ENCODE measurements around the gene PRR16. TPM values are rescaled to one million over a fixed set of nuclear protein-coding genes. Genes with fewer than 3 reads are reported as not detected.
A peak's percentile ranks its signal among the peaks of the same experiment; 100 is the strongest.

Gene PRR16
- total and polyA plus RNA-seq, 4 donors = 6.5 to 26.8 (median 12.4) TPM

DNA sequence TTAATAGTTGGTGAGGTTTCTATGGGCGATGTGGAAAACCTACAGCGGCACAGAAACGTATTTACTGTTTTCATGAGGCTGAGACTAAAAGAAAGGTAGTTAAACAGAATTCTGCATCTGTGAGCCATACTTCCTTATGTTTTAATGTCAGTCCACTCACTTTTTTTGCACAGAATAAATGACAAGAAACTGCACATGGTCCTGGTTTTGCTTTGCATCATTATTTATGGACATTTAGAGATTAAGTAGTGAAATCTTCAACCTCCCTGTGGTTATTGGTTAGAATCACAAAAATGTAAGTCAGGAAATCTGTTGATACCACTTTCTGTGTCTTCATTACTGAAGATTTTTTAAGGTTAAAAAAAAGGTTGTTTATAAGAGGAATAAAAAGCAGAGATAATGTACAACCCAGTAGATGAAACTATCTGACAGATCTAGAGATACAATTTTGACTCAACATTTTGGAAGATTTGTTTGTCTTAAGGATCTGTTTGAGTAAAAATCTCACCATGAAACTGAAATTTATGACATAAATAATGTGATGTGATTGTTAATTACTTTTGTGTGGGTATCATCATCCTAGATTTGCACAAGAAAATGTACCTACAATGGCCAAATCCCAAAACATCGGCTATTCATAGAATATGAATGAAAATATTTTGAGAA, 2.4 kb downstream of the PRR16 start:
- ATAC-seq (ENCODE audit: low FRiP score) (no peak), DNase-seq (no peak)
- intact Hi-C loops (cut with DNase I) = loop anchor here (10.0 kb wide), 2 partner anchors 992 to 1002 kb away; no protein-coding TSS in a partner anchor
- H3K36me3 ChIP-seq (ENCODE audit: control insufficient read depth in 1 of 2, insufficient read depth in 2 of 2, low read length in 1 of 2) = no peaks in the 10 kb centered on the region
- no peak overlapping the region for H3K27ac ChIP-seq (ENCODE audit: low read depth in 1 of 2, low read length in 2 of 2)
- H3K4me1 ChIP-seq (ENCODE audit: control insufficient read depth in 1 of 2, insufficient read depth in 2 of 2, low read length in 2 of 2) = peaks cover 0 to 1% of the 10 kb centered on the region in 2 donors
- 9 to 13% methylated on average over 4 of the region's 4 CpGs for WGBS, 2 donors
- no peaks in the 10 kb centered on the region for H3K27me3 ChIP-seq (ENCODE audit: control insufficient read depth in 1 of 2, insufficient read depth in 2 of 2, low read length in 1 of 2)
- peak overlapping the region; percentile 78 to 88 for H3K4me3 ChIP-seq (ENCODE audit: low read length in 2 of 2)
- no peaks in the 10 kb centered on the region for H3K9me3 ChIP-seq (ENCODE audit: control insufficient read depth, low read length)

DNA sequence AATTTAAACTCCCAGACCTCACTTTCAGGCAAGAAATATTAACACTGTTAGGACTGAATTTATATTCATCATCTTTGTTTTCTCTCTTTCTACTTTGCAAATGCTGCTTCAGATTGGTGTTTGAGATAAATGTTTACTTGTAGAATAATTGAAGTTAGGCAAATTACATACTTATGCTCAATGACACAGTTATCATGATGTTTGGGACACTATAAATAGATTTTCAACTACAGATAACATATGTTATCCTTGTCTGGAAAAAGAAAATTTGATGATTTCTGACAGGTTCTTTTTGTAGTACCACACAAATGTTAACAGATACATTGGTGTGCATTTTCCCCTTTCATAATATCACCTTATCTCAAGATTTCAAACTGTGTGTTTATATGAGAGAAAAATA, 7.9 kb downstream of the PRR16 start:
- ATAC-seq (ENCODE audit: low FRiP score) = no peak
- H3K4me3 ChIP-seq (ENCODE audit: low read length in 2 of 2) = no peak overlapping the region
- H3K4me1 ChIP-seq (ENCODE audit: control insufficient read depth in 1 of 2, insufficient read depth in 2 of 2, low read length in 2 of 2) = peaks cover 0 to 3% of the 10 kb centered on the region in 2 donors
- no peak overlapping the region for H3K27ac ChIP-seq (ENCODE audit: low read depth in 1 of 2, low read length in 2 of 2)
- intact Hi-C loops (cut with DNase I) = no loop called here
- DNase-seq = no peak
- no peaks in the 10 kb centered on the region for H3K27me3 ChIP-seq (ENCODE audit: control insufficient read depth in 1 of 2, insufficient read depth in 2 of 2, low read length in 1 of 2)
- no peaks in the 10 kb centered on the region for H3K9me3 ChIP-seq (ENCODE audit: control insufficient read depth, low read length)
- H3K36me3 ChIP-seq (ENCODE audit: control insufficient read depth in 1 of 2, insufficient read depth in 2 of 2, low read length in 1 of 2) = no peaks in the 10 kb centered on the region

DNA sequence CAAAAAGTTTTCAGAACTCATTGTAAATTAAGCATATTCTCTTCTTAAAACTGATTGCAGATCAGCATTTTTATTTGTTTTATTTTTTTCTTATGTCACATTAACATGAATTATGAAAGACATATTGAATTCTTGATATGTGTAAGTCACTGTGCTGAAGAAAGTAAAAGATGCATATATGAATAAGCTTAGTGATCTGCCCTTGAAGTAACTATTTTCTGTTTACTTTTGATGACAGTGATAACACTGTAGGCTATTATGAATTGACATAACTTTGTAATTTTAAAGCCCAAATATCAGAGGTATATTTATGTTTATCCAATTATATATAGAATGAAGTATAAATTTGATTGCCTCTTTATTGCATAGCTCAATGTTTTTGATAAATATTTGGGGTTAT, 8.8 kb downstream of the PRR16 start:
- intact Hi-C loops (cut with DNase I) = no loop called here
- no peak for DNase-seq
- Histone ChIP-seq H3K9me3 (ENCODE audit: control insufficient read depth, low read length) (no peaks in the 10 kb centered on the region), H3K4me3 (ENCODE audit: low read length in 2 of 2) (no peak overlapping the region), H3K4me1 (ENCODE audit: control insufficient read depth in 1 of 2, insufficient read depth in 2 of 2, low read length in 2 of 2) (peaks cover 0 to 3% of the 10 kb centered on the region in 2 donors), H3K27ac (ENCODE audit: low read depth in 1 of 2, low read length in 2 of 2) (no peak overlapping the region), H3K36me3 (ENCODE audit: control insufficient read depth in 1 of 2, insufficient read depth in 2 of 2, low read length in 1 of 2) (no peaks in the 10 kb centered on the region), H3K27me3 (ENCODE audit: control insufficient read depth in 1 of 2, insufficient read depth in 2 of 2, low read length in 1 of 2) (no peaks in the 10 kb centered on the region)
- ATAC-seq (ENCODE audit: low FRiP score) = no peak

DNA sequence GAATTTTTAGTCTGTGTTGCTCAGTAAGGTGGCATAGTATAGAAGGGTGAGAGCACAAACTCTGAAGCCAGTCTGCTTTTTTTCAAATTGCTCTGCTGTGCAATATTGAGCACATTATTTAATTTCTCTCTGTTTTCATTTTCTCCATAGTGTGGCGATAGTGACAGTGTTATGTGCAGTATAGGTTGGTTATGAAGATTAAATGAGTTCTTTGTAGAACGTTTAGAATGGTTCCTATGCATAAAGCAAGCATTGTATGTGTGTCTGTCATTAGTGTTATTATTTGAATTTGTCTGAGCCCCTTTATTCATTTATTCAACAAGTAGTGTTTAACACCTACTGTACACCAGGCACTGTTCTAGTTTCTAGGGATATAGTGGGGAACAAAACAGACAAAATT, 9.2 kb downstream of the PRR16 start:
- Histone ChIP-seq H3K4me1 (ENCODE audit: control insufficient read depth in 1 of 2, insufficient read depth in 2 of 2, low read length in 2 of 2) (peaks cover 0 to 3% of the 10 kb centered on the region in 2 donors), H3K27me3 (ENCODE audit: control insufficient read depth in 1 of 2, insufficient read depth in 2 of 2, low read length in 1 of 2) (no peaks in the 10 kb centered on the region), H3K4me3 (ENCODE audit: low read length in 2 of 2) (no peak overlapping the region), H3K36me3 (ENCODE audit: control insufficient read depth in 1 of 2, insufficient read depth in 2 of 2, low read length in 1 of 2) (no peaks in the 10 kb centered on the region), H3K9me3 (ENCODE audit: control insufficient read depth, low read length) (no peaks in the 10 kb centered on the region), H3K27ac (ENCODE audit: low read depth in 1 of 2, low read length in 2 of 2) (no peak overlapping the region)
- 81 to 82% methylated on average over 2 of the region's 2 CpGs for WGBS, 2 donors
- intact Hi-C loops (cut with DNase I) = no loop called here
- no peak for DNase-seq
- ATAC-seq (ENCODE audit: low FRiP score) = no peak

DNA sequence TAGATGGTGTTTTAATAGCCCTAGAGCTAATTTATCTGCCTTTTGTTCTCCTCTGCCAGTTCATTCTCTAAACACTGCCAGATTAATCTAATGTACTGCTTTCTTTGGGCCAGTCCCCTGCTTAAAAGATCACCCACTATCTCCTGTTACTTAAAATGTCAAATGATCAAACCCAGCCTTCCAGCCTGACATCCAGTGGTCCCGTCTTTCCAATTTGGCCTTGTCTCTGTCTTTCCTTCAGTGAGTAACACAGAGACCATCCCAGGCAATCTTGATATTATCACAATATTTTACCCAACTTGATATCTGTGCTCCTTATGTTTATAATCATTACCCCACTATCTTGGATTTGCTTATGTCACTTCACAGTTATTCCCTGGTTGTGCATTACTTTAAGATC, 12.0 kb downstream of the PRR16 start:
- WGBS, 2 donors = 19 to 41% methylated on average over 1 of the region's 1 CpG
- ATAC-seq (ENCODE audit: low FRiP score) (no peak), DNase-seq (no peak)
- no peak overlapping the region for H3K4me3 ChIP-seq (ENCODE audit: low read length in 2 of 2)
- H3K9me3 ChIP-seq (ENCODE audit: control insufficient read depth, low read length) = no peaks in the 10 kb centered on the region
- no peaks in the 10 kb centered on the region for H3K27me3 ChIP-seq (ENCODE audit: control insufficient read depth in 1 of 2, insufficient read depth in 2 of 2, low read length in 1 of 2)
- intact Hi-C loops (cut with DNase I) = no loop called here
- H3K27ac ChIP-seq (ENCODE audit: low read depth in 1 of 2, low read length in 2 of 2) = no peak overlapping the region
- H3K36me3 ChIP-seq (ENCODE audit: control insufficient read depth in 1 of 2, insufficient read depth in 2 of 2, low read length in 1 of 2) = no peaks in the 10 kb centered on the region
- peaks cover 0 to 2% of the 10 kb centered on the region in 2 donors for H3K4me1 ChIP-seq (ENCODE audit: control insufficient read depth in 1 of 2, insufficient read depth in 2 of 2, low read length in 2 of 2)

DNA sequence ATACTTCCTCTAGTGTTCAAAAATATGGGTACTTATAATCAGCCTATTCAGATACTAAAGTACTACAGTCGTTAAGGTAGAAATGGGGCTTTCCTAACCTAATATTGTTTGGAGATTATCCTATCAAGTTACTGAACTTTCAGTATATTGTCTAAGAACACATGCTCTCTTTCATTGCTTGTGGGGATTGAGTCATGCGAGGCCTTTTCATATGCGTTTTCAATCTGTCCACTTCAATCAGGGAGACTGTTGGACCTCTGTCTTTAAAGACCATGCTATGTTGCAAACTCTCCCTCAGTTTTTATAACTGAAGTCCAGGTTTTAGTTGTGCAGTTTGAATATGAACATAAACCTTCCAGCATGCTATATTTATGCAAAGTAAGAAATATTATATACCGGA, 15.0 kb downstream of the PRR16 start:
- DNase-seq = no peak
- Histone ChIP-seq H3K36me3 (ENCODE audit: control insufficient read depth in 1 of 2, insufficient read depth in 2 of 2, low read length in 1 of 2) (no peaks in the 10 kb centered on the region), H3K4me1 (ENCODE audit: control insufficient read depth in 1 of 2, insufficient read depth in 2 of 2, low read length in 2 of 2) (peaks cover 0 to 2% of the 10 kb centered on the region in 2 donors), H3K9me3 (ENCODE audit: control insufficient read depth, low read length) (no peaks in the 10 kb centered on the region), H3K27me3 (ENCODE audit: control insufficient read depth in 1 of 2, insufficient read depth in 2 of 2, low read length in 1 of 2) (no peaks in the 10 kb centered on the region), H3K27ac (ENCODE audit: low read depth in 1 of 2, low read length in 2 of 2) (no peak overlapping the region), H3K4me3 (ENCODE audit: low read length in 2 of 2) (no peak overlapping the region)
- ATAC-seq (ENCODE audit: low FRiP score) = no peak
- intact Hi-C loops (cut with DNase I) = no loop called here
- 66 to 67% methylated on average over 4 of the region's 4 CpGs for WGBS, 2 donors

DNA sequence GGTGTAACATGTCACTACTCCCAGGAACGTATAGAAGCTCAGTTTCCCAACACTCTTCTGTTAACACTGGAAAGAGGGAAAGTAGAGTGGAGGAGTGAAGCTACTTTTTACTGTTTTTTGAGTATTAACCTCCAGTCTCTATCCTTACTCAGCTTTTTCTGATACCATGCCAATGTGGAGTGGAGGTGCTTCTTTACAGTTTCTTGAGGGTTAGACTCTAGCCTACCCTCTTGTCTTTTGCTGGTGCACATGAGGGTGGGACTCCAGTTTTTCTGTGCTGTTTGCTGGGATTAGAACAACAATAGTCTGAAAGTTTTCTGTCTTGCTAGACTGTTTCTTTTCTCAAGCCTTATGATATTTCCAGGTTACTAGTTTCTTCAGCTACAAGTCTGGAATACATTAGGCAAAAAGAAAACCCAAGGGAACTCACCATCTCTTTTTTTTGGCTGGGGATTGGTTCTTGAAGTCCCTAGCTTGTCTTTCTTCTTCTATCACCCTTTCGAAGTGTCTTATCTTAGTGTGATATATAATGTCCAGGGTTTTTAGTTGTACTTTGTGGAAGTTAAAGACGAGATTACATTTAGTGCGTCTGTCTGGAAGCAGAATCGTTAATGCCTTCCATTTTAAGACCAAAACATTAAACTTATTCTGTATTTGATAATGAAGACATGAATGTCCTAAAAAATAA, 35.9 kb downstream of the PRR16 start:
- DNase-seq = no peak
- WGBS, 2 donors = 77 to 79% methylated on average over 5 of the region's 5 CpGs
- intact Hi-C loops (cut with DNase I) = no loop called here
- Histone ChIP-seq H3K9me3 (ENCODE audit: control insufficient read depth, low read length) (no peaks in the 10 kb centered on the region), H3K27ac (ENCODE audit: low read depth in 1 of 2, low read length in 2 of 2) (no peak overlapping the region), H3K27me3 (ENCODE audit: control insufficient read depth in 1 of 2, insufficient read depth in 2 of 2, low read length in 1 of 2) (no peaks in the 10 kb centered on the region), H3K4me3 (ENCODE audit: low read length in 2 of 2) (no peak overlapping the region), H3K4me1 (ENCODE audit: control insufficient read depth in 1 of 2, insufficient read depth in 2 of 2, low read length in 2 of 2) (no peaks in the 10 kb centered on the region), H3K36me3 (ENCODE audit: control insufficient read depth in 1 of 2, insufficient read depth in 2 of 2, low read length in 1 of 2) (no peaks in the 10 kb centered on the region)
- ATAC-seq (ENCODE audit: low FRiP score) = no peak

DNA sequence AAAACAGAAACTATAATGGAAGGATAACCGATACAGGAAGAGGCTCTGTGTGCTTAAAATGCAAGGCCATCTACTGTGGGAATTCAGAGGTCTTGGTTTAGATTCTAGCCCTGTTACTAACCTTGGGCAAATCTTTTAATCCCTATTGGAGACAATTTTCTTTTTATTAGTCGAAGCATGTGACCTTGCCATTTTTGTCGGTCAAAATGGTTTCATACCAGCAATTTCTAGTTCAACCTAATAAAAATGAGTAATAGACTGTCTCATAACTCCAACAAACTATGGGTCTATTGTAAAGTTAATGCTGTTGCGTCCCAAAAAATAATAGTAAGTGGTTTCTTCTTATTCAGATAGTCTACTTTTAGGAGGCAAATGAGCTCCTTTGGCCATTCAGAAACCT, 38.4 kb downstream of the PRR16 start:
- intact Hi-C loops (cut with DNase I) = no loop called here

DNA sequence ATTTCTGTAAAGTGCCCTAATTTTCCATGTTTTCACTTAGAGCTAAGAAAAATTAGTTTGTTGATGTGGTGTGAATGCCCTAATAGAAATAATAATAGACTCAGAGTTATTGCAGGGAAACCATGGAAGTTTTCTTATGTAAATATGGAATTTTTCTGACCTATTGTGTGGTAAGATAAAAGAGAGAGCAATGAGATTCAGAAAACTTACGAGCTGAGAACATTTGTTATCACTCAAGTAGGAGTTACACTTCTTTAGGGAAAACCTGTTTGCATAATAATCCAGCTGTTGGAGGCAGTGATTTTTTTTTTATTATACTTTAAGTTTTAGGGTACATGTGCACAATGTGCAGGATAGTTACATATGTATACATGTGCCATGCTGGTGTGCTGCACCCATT, 39.2 kb downstream of the PRR16 start:
- Histone ChIP-seq H3K36me3 (ENCODE audit: control insufficient read depth in 1 of 2, insufficient read depth in 2 of 2, low read length in 1 of 2) (no peaks in the 10 kb centered on the region), H3K27me3 (ENCODE audit: control insufficient read depth in 1 of 2, insufficient read depth in 2 of 2, low read length in 1 of 2) (no peaks in the 10 kb centered on the region)
- WGBS, 2 donors = 82 to 90% methylated on average over 1 of the region's 1 CpG

More for the DNA sequence above, 38.4 kb downstream of the PRR16 start:
- Histone ChIP-seq H3K4me3 (ENCODE audit: low read length in 2 of 2) (no peak overlapping the region), H3K4me1 (ENCODE audit: control insufficient read depth in 1 of 2, insufficient read depth in 2 of 2, low read length in 2 of 2) (no peaks in the 10 kb centered on the region), H3K9me3 (ENCODE audit: control insufficient read depth, low read length) (no peaks in the 10 kb centered on the region), H3K36me3 (ENCODE audit: control insufficient read depth in 1 of 2, insufficient read depth in 2 of 2, low read length in 1 of 2) (no peaks in the 10 kb centered on the region), H3K27me3 (ENCODE audit: control insufficient read depth in 1 of 2, insufficient read depth in 2 of 2, low read length in 1 of 2) (no peaks in the 10 kb centered on the region), H3K27ac (ENCODE audit: low read depth in 1 of 2, low read length in 2 of 2) (no peak overlapping the region)
- WGBS, 2 donors = 77 to 95% methylated on average over 4 of the region's 4 CpGs
- ATAC-seq (ENCODE audit: low FRiP score) (no peak), DNase-seq (no peak)

More for the DNA sequence above, 39.2 kb downstream of the PRR16 start:
- Histone ChIP-seq H3K9me3 (ENCODE audit: control insufficient read depth, low read length) (no peaks in the 10 kb centered on the region), H3K27ac (ENCODE audit: low read depth in 1 of 2, low read length in 2 of 2) (no peak overlapping the region), H3K4me3 (ENCODE audit: low read length in 2 of 2) (no peak overlapping the region), H3K4me1 (ENCODE audit: control insufficient read depth in 1 of 2, insufficient read depth in 2 of 2, low read length in 2 of 2) (no peaks in the 10 kb centered on the region)
- ATAC-seq (ENCODE audit: low FRiP score) (no peak), DNase-seq (no peak)
- intact Hi-C loops (cut with DNase I) = no loop called here
